Retinal pigment epithelial cell (primary cell): Measurements from ENCODE around the gene PSMA4.
"Not testable (repeated sequence)": the region's sequence is repeated elsewhere in the genome, so short reads cannot be mapped to it uniquely, and the experiment has no call there.

Source experiments
- DNase-seq: peaks from one replicate; pipeline ENCODE4 v3.0.0-alpha.2; 2010; ENCODE audit warnings: low read depth
- H3K4me3 ChIP-seq: 2 replicates; pipeline ENCODE4 v1.5.1; 2011; ENCODE audit warnings: mild to moderate bottlenecking, low read length, control low read depth, moderate library complexity
- TF ChIP-seq, protein P1 (sequence below): conservative IDR thresholded peaks from 2 replicates; pipeline ENCODE4 v1.5.1; 2011; ENCODE audit warnings: low read depth, low read length, control low read depth, inconsistent platforms

PSMA4 gene

DNA sequence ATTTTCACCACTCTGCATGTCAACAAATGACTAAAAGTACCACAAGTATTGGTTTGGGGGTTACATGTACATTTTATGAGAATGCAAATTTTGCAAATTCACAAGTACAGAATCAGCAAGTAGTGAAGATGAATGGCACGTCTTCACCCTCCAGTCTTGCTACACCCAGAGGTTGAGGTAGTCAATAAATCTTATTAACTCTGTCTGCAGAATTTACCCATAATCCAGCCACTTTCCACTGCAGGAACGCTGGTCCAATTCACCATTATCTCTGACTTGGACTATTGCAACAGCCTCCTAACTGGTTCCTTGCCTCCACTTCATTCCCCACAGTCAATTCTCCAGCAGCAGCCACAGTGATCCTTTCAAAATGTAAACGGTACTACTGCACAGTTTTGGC is 10.6 kb downstream of the PSMA4 start:
- TF ChIP-seq, protein P1, sequence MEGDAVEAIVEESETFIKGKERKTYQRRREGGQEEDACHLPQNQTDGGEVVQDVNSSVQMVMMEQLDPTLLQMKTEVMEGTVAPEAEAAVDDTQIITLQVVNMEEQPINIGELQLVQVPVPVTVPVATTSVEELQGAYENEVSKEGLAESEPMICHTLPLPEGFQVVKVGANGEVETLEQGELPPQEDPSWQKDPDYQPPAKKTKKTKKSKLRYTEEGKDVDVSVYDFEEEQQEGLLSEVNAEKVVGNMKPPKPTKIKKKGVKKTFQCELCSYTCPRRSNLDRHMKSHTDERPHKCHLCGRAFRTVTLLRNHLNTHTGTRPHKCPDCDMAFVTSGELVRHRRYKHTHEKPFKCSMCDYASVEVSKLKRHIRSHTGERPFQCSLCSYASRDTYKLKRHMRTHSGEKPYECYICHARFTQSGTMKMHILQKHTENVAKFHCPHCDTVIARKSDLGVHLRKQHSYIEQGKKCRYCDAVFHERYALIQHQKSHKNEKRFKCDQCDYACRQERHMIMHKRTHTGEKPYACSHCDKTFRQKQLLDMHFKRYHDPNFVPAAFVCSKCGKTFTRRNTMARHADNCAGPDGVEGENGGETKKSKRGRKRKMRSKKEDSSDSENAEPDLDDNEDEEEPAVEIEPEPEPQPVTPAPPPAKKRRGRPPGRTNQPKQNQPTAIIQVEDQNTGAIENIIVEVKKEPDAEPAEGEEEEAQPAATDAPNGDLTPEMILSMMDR: no peak
- H3K4me3 ChIP-seq: no peak overlapping the region
- no peak for DNase-seq

DNA sequence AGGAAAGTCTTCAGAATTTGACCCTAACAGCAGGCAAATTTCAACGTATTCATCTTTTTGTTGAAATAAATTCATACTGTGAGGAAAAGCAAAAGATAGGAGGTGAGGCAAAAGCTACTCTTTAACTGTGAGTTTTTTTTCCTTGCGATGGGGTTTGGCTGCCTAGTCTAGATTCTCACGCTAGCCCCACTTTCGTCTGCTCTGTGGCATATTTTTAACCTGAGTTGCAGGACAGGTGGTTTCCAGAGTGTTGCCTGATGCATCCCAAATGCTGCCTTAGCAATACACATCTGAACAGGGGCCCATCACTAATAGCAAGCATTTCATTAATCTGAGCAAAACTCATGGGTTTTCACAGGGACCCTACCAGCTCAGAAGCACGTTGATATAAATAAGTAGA is 11.7 kb downstream of the PSMA4 start:
- TF ChIP-seq, protein P1: no peak
- no peak overlapping the region for H3K4me3 ChIP-seq
- no peak for DNase-seq

DNA sequence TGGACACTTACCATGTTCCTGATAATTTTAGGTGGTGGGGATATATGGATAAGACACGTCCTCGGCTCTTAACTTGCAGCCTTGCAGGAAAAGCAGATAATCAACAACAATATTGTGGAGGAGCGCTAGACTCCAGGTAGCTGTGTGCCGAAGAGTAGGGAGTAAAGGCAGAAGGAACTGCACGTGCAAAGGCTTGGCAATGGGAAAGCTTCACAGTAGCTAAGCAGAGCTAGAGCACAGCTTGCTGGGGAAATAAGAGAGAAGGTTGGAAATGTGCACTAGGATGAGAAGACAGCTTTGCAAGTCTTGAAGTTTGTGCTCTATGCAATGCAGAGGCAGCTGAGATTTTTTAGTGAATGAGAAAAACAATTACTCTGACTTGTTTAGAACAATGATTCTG is 12.4 kb downstream of the PSMA4 start:
- DNase-seq: no peak
- H3K4me3 ChIP-seq: no peak overlapping the region
- TF ChIP-seq, protein P1: no peak

DNA sequence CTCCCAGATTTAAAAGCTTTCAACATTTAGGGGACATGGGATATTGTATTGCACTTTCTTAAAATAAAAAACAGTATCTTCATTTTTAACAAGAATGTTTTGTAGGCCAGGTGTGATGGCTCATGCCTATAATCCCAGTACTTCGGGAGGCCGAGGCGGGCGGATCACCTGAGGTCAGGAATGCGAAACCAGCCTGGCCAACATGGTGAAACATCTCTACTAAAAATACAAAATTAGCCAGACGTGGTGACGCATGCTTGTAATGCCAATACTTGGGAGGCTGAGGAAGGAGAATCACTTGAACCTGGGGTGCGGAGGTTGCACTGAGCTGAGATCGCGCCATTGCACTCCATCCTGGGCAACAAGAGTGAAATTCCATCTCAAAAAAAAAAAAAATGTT is 20.0 kb downstream of the PSMA4 start:
- not testable (repeated sequence) for H3K4me3 ChIP-seq, DNase-seq

DNA sequence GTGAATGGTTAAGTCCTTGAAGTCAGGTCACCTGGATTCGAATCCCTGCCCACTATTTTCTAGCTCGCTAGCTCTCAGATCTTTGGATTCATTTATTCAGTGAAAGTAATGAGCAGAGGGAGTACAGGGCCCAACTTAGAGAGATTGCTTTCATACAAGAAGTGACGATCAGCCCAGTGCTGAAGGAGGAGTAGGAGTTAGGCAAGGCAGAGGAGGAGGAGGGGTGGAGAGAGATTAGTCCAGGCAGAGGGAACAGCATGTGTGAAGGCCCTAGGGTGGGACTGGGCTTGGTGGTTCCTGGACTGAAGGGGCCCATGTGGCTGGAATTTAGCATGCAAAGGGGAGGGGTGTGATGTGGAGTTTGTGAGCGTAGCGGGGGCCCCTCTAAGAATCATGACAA is 21.2 kb downstream of the PSMA4 start:
- H3K4me3 ChIP-seq: no peak overlapping the region
- DNase-seq: no peak
- TF ChIP-seq, protein P1: no peak

DNA sequence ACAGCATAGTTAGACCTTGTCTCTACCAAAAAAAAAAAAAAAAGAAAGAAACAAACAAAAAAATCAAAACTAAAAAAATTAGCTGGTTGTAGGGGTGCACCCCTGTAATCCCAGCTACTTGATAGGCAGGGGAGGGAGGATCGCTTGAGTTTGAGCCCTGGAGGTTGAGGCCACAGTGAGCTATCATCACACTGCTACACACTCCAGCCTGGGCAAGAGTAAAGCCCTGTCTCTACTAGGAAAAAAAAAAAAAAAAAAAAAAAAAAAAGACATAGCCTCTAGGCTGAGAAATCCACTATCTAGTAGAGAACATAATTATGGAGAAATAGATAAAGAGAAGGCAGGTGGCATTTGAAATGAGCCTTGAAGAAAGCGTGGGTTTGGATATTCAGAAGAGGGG is 22.8 kb downstream of the PSMA4 start:
- TF ChIP-seq, protein P1: no peak
- H3K4me3 ChIP-seq: no peak overlapping the region
- no peak for DNase-seq

DNA sequence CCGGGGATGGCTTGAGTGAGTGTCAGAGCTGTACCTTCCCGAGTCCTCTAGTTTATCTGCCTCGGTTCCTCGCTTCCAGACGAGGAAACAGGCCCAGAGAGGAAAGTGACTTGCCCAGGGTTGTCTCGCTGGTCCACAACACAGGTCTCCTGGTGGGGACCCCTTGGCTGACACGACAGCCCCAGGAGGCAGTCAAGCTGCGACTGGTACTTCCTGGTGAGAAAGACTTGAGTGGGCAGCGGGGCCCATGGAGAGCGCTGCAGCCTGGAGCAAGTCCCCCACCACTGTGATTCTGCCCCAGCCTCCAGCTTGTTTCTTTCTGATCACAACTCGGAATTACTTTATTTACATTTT is 24.5 kb downstream of the PSMA4 start:
- DNase-seq: no peak
- TF ChIP-seq, protein P1: no peak
- H3K4me3 ChIP-seq: no peak overlapping the region

DNA sequence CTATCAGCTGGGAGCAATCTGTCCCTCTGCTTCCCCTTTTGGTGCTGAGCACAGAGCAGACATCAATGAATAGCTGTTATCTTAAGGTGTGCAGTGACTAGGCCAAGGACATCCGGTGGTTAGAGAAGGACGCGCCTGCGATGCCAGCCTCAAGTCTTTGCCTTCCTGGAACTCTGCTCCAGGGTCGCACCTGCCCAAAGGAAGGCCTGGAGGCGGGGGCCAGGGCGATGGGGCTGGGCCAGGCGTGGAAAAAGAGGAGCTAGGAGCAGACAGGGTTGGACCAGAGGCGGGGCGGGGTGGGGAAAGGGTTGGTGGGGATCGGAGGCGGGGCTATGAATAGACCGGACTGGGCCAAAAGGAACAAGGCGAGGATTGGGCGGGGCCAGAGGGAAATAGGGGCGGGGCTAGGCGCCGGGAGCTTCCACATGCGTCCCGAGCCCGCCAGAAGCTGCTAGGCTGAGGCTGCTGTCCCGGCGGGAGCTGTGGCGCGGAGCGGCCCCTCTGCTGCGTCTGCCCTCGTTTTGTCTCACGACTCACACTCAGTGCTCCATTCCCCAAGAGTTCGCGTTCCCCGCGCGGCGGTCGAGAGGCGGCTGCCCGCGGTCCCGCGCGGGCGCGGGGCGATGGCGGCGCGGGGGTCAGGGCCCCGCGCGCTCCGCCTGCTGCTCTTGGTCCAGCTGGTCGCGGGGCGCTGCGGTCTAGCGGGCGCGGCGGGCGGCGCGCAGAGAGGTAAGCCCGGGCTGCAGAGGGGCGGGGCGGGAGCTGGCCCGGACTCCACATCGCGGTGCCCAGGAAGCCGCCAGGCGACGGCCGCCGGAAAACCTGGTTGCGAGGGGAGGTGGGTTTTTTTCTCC is 25.1 kb downstream of the PSMA4 start, which contains the start of gene CHRNA5:
CHRNA5 (plus strand) TSS at position 424 of the 854 bp plus-strand sequence; CDS start at position 624, 200 bp downstream.
- TF ChIP-seq, protein P1: no peak
- DNase-seq: peak; percentile 34
- H3K4me3 ChIP-seq: peak within 1 kb of the TSS; percentile 68
